Hematopoietic multipotent progenitor cell treated with erythropoietin and hydrocortisone succinate and interleukin-3 and kit ligand, for 6 days (in vitro differentiated cells): ENCODE data around the gene RPL38.
A peak's percentile ranks its signal among the peaks of the same experiment; 100 is the strongest.

ENCODE experiments used
- DNase-seq: peaks from one replicate; pipeline ENCODE4 v3.0.0-alpha.2; 2015

The RPL38 gene

DNA sequence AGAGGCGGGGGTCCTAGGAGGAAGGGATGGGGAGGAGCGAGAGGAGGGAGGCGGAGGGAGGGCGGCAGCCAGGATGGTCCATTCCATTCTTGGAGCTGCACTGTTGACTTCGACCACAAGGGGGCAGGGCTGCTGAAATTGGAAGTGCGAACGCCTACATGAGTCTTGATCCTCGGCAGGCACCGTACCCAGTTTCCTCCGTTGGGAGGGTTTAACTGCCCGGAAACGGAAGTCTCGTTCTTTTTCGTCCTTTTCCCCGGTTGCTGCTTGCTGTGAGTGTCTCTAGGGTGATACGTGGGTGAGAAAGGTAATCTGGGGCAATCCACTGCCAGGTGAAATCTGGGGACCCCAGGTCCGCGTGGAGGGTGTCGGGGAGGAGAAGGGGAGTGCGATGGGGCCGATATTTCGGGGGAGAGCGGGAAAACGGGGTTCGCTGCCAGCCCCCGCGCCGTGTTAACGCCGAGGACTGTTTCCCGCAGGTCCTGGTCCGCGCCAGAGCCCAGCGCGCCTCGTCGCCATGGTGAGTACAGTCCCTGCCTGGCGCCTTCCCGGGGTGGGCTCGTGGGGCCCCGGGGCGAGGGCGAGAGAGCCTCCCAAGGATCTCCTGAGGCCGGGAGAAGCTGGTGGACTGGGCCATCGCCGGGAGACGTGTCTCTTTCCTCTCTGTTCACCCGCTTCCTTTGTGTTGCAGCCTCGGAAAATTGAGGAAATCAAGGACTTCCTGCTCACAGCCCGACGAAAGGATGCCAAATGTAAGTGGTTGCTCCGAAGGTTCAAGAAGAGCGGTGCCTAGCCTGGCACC, at the start of gene RPL38:
TSS of gene RPL38 (plus strand) at position 240 of the 802 bp plus-strand sequence. CDS start at position 518, 278 bp downstream.
- DNase-seq, result peak; percentile 98

DNA sequence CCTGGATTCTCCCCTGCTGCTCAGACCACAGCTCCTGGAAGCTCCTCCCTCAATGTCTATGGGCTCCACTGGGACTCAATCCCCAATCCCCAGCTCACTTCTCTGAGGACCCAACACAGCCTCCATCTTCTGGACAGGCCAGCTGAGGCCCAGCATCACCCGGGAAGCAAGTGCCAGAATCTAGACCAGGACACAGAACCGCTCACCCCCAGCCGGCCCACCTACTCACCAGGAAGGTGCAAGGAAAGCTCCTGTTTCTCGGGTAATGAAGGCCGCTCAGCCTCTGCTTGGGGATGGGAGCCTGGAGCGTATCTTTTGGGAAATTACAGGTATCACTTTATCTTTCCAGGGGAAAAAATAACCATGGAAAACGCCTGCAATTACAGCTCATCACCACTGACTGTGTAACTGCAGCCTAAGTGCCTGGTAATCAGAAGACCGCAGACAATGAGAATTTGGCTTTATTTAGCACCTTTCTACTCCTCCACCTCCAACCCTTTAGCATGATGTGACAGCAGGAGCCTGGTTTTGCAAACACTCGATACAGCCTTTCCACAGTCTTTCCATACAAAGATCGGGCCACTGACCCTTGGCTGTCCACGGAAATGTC, 49.6 kb upstream of the RPL38 start:
- no peak for DNase-seq

DNA sequence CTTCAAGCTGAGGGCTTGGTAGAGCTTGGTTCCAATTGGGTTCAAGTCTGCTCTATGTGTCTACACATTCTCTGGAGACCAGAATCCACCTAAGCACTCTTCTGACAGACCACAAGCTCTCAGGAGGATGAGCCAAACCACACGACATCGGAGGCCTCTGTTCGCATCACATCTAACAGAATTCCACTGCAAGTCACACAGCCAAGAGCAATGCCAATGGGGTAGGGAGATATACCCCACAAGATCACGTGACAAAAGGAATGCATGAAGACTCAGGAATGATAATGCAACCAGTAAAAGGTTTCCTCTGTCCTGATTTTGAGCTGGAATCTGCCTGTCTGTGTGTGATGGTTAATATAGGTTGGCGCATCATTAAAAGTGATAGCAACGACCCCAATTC, 46.6 kb upstream of the RPL38 start:
- DNase-seq, result no peak

DNA sequence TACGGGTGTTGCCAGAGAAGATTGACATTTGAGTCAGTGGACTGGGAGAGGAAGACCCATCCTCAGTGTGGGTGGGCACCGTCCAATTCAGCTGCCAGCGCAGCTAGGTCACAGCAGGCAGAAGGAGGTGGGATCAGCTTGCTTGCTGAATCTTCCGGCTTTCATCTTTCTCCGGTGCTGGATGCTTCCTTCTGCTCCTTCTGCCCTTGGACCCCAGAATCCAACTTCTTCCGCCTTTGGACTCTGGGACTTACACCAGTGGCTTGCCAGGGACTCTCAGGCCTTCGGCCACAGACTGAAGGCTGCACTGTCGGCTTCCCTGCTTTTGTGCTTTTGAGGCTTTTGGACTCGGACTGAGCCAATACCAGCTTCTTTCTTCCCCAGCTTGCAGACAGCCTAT, 46.1 kb upstream of the RPL38 start:
- DNase-seq, result no peak

DNA sequence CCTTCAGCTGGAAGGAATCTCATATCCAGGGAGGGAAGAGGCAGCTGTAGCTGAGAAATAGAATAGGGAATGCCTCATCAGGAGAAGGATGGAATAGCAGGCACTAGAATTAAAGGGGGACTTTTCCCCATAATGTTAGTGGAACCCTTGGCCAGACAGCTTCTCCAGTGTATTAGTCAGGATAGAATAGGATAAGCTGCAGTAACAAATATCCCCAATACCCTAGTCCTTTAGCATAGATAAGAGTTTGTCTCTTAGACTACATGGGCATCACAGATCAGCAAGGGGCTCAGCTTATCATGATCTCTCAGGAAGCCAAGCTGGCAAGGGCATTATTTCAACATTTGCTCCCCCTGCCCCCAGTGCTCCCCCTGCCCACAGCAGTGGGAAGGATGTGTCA, 44.7 kb upstream of the RPL38 start:
- no peak for DNase-seq

DNA sequence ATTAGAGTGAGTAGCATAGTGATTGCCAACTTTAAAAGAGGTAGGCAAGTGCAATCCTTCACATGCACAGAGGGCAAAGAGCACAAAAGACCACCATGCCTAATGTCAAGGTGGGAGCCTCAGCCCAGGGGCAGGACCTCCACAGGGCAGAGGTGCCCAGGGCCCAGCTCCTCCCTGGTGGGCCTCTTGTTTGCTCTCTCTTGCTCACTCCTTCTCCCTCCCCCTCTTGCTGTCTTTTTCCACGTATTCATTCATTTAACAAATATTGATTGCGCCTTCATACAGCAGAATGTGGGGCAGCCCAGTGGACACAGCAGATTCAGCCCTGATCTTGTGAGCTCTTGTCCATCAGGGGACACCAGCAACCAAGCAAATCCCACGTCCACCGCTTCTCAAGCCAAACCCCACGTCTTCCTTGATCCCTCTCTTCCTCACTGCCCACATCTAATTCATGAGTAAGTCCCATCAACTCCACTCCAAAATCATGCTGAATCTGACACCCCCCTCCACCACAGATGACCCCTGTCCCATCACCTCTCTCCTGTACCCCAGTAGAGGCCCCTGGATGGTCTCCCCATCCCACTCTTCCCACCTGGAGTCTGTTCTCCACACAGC, 44.1 kb upstream of the RPL38 start:
- DNase-seq, result no peak

DNA sequence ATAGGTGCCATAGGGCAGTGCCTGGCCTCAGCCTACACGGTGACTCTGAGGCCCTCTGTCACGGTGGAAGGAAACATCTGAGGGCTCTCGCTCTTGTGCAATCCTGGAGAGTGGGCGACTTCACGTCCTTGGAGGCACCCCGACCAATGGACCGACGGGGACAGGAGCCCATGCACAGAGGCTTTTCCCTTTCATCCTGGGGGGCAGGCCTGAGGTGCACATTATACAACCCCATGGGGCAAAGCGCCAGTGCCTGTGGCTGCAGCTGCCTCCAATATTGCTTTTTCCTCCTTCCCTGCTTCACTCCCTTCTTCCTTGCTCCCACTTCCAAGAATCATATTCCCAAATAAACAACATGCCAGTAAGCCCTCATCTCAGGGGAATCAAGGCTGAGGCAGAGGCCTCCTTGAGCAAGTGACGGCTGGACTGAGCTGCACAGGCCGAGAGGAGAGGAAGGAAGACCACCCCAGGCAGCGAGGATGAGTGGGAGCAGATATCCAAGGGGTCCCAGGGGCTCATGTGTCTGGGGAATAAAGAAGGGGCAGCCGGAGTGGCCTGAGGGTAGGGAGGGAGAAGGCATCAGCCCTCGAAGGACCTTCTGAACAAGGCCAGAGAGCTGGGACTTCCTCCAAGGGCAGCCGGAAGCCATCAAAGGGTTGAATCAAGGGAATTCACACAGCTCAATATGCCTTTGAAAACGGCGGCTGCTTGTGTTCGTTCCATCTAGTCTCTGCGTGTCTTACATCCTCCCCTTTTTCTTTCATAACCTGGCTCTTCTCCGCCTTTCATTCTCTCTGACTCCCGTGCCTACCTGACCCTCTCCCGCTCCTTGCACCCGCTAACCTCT, 42.6 kb upstream of the RPL38 start:
- DNase-seq, result no peak

DNA sequence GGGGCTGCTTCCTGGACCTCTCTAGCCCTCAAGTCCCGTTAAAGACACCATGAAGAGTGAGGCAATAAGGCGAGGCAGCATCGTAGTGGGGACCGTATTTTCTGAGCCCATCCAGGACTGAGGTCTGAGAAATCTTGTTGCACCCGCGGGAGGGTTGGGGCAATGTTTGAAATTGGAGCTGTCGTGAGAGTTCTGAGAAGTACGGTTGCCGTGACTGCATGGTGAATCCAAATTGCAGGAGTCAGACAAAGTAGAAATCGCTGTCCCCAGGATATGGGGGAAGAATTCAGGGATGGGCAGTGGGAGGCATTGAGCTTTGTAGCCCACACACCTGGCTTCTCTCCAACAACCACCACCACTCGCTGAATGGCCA, 42.0 kb upstream of the RPL38 start:
- no peak for DNase-seq

DNA sequence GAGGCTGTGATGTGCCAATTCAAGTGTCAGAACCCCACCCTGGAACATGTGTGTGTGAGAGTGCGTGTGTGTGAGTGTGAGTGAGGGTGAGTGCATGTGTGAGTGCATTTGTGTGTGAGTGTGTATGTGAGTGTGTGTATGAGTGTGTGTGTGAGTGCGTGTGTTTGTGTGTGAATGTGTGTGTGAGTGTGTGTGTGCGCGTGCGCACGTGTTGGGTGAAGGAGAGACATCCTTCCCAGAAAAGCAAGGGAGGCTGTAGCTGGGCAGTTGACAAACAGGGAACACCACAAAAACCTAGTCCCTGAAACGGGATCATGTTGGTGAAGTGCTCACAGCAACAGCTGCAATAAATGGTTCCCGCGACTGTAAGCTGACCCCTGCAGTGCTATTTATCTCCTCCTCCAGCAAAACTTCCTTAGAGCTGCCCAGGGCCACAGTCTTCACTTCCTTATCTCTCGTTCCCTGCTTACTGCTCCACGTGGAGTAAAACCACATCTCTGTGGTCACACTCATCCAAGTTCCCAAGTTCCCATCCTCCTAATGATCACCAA, 40.1 kb upstream of the RPL38 start:
- peak; percentile 27 for DNase-seq

DNA sequence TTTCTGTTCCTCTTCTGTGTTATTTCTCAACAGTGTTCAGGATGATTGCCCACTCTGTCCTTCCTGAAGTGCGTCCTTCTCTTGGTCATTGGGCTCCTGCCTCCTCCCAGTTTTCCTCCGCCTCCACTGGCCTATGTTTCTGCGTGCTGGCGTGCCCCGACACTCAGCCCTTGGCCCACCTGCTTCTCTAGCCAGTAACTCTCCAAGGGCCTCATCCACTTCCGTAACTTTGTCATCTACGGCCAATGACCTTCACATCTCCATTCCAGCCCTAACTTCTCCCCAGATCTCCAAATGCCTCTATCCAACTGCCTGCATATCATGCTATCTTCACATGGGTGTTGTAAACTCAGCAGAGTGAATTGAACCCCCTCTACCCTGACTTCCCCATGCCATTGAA, 39.6 kb upstream of the RPL38 start:
- DNase-seq, result no peak

DNA sequence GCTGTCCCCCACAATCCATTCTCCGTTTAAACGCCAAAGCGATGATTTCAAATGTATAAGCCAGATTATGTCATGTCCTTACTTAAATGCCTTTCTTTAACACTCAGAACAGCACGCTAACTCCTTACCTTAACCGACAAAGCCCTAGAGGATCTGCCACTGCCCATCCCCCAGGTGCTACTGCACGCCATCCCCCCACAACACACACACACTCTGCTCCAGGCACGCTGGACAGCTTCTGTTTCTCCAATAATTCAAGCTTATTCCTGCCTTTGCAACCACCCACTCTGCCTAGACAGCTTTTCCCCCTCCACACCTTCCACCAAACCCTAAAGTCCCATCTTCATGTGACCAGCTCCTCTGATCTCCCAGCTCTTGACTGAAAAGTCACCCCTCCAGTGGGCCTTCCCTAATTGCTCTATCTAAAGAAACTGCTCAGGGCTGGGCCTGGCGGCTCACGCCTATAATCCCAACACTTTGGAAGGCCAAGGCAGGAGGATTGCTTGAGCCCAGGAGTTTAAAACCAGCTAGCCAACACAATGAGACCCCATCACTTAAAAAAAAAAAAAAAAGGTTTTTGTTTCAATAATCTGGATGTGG, 38.9 kb upstream of the RPL38 start:
- no peak for DNase-seq

DNA sequence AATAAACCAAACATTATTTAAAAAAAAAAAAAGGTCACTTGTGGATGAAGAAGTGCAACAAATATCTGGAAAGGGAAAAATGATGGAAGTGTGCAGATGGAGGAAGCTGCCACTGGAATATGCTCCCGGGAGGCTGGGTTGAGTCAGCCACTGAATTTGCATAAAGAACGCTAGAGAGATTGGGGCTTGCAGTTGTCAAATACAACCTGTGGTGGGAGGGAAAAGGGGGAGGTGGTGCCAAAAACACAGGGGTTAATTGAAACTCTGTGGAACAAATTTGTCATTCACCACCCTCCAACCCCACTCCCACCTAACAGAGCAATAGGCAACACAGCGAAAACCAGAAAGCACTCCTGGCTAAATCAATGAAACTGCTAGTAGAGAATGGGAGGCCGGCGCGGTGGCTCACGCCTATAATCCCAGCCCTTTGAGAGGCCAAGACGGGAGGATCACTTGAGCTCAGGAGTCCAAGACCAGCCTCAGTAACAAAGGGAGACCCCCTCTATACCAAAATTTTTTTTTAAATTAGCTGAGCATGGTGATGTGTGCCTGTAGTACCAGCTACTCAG, 37.6 kb upstream of the RPL38 start:
- no peak for DNase-seq

DNA sequence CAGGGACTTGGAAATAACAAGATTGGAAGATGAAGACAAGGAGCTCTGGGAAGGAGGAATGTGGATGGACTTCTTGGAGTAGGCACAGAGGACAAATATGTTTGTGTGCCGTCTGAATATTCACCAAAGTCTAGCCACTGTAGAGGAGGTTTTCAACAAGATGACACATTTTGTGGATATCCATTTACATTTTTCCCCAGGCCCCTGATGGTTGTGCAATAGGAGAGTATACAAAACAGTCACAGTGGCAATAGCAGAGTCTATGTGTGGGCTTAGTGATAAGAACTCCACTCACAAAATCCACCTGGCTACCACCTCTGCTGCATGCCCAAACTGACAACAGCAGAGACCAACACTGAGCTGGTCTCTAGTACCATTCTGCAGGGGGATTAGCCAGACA, 32.6 kb upstream of the RPL38 start:
- no peak for DNase-seq

DNA sequence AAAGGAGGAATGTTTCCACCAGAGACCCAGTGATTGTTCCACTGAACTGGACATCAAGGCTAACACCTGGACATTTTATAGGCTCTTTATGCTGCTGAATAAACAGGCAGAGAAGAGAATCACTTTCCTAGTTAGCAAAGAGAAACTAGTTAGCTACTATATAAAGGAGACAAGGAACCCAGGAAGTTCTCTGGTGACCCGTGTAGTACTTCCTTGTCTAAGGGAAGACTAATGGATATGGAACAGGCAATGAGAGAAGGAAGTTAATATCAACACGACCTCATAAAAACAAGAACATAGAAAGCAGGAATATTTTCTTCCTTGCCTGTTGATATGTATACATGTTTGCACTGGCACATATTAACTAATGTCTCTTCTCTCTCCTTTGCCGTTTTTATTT, 30.8 kb upstream of the RPL38 start:
- no peak for DNase-seq

DNA sequence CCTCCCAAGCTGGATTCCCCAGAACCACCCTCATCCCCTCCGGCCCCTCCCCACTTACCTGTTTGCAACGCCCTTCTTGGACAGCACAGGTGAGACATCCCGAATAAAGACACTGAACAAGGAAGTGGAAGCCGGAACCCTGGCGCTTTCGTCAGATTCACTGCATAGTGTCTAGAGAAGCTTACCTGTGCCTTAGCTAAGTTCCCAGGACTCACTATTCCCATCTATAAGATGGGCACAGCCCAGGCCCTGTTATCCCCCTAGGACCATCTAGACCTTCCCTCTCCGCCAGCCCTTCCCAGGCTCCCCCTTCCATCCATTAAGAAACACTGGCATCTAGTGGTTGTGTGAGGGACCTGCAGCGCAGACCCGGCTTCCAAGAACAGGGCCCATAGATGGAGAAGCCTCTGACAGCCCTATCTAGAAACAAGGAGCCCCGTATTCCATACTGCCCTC, 26.9 kb upstream of the RPL38 start:
- peak; percentile 84 for DNase-seq

DNA sequence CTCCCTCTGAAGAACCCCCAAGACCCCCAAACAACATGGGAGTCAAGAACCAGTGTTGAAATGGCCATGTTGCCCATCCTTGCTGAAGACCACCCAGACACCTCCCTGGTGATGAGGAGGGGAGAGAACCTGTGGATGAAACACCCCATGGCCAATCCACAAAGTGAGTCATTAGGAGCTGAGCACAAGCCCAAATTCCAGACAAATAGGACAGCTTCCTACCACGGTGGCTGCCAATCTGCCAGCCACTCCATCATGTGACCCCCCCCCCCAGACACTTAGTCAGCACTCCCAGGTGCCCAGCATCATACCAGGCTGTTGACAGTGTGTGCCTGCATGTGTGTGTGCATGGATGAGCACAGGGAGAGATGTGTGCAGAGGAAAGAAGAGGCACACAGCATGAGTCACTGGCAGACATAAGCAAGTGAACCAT, 26.4 kb upstream of the RPL38 start:
- no peak for DNase-seq

DNA sequence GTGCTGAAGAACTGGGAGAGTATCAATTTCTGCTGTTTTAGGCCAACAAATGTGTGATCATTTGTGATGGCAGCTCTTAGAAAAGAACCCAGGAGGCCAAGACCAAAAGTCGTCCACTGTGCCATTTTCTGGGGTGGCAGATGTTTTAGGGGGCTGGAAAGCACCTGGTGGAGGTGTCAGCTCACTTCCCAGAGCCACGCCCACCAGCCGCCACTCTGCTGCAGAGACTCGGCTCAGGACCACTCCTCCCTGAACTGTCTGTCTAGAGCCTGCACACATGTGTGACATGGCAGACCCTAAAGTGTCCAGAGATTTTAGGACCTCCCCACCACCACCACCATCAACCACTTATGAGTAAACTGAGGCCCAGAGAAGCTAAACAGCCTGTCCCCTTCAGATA, 23.9 kb upstream of the RPL38 start:
- DNase-seq, result no peak

DNA sequence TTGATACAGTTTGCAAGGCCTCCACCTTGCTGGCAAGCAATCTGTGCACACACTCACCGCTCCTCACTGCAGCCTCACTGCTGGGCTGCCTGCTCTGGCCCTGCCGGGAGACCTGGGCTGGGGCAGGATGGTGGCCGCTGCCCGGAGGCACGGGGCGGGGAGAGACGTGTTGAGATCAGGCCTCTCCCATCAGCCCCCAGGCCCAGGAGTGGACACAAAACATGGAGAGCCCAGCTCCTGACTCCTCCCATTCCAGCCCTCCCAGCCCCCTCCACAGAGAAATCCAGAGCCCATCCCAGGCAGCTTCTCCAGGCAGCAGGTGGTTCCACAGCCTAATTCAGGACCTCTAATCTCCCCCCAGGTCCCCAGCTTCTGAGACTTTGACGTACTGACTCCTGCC, 23.1 kb upstream of the RPL38 start:
- DNase-seq, result no peak

DNA sequence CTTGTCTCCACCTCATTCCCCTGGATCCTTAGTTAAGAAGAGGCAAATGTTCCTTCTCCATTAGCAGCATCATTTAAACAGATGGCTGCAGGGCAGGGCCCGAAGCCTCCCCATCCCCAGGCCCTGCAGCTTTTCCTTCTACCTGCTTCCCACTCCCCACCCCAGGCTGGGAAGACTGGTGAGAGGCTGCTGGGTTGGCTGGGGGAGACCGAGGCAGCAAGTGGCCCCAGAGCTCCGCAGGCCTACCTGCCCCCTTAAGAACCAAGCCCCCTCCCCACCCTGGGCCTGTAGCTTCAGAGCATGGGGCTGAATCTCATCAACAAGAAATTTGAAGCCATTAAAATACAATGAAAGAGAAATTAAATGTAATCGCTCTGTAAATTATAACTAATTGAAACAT, 22.1 kb upstream of the RPL38 start:
- no peak for DNase-seq

DNA sequence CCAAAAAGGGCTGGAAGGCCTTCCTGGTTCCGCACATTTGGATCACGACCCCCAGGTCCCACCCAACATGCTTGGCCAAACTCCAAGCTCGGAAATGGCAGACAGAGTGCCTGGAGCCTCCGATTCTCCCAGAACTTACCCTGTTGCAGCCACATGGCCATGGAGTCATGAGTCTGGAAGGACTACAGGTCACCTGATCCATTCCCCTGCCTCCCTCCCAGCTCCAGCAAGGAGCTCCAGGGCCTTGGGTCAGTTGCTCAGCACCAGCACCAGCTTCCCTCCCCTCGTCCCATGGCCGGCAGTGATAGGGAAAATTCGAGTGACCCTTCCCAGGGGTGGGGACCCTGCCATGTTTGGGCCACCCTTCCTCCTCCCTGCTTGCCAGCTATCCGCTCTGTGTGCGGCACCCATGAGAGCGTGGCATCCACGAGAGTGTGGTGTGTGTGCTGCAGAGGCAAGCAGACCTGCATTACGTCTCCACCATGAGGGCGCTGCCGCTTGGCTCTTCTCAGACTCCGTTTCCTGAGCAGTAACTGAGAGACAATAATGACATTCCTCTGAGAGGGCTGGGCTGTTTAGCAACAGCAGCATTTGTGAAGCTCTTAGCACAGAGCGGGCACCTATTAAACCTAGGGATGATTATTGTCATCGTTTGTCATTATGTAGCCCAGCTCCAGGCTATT, 21.3 kb upstream of the RPL38 start:
- DNase-seq, result no peak

DNA sequence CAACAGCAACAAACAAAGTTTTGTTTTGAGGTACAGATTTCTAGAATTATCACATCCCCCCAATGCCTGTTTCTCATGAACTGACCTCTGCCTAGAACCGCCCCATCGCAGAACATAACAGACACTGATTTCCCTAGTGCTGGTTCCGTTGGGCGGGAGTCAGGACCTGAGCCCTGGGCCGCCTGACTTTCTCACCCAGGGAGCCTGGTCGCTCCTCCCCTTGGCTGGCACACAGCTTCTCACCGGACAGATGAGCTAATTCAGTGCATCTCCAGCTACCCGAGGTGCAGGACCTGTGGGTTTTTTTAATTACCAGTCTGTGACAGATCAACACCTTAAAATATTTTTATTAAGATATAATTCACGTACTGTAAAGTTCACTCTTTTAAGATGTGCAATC, 20.1 kb upstream of the RPL38 start:
- DNase-seq, result no peak
